IMR-90 (cell line): Measurements from ENCODE around the gene SLC27A1. TPM values are rescaled to one million over a fixed set of nuclear protein-coding genes. Genes with fewer than 3 reads are reported as not detected.
A peak's percentile ranks its signal among the peaks of the same experiment; 100 is the strongest.

Source experiments
- ATAC-seq: fragments of 200-7000 bp; cut with Tn5 transposase; 2 replicates; pipeline ENCODE4 v1.9.1; 2020; ENCODE audit warnings: low read depth, mild to moderate bottlenecking, moderate library complexity
- BruUV-seq: library from RNA; stranded (reverse); fragments of 400-500 nt; replicated peaks from 2 replicates; lab custom pipeline; 2021; lab: Mats Ljungman, UMichigan
- CTCF ChIA-PET: fragments of 300-600 bp; formaldehyde crosslinking; extraction: SDS; loops from one replicate; lab custom pipeline; 2021; ENCODE audit warnings: antibody characterized with exemption; lab: Yijun Ruan, JAX
- POLR2A ChIA-PET: fragments of 300-600 bp; sonication (Branson Sonifier 250); formaldehyde crosslinking; loops from one replicate; lab custom pipeline; 2022; ENCODE audit warnings: antibody characterized with exemption; ENCODE audit not compliant: unreplicated experiment; lab: Charles Lee
- DNase-seq: peaks from one replicate; pipeline ENCODE4 v3.0.0; 2013
- H2AFZ ChIP-seq: replicated peaks from 2 replicates; pipeline ENCODE3; 2013; ENCODE audit warnings: low read length, mild to moderate bottlenecking; ENCODE audit not compliant: poor library complexity
- H2AK5ac ChIP-seq: 2 replicates; pipeline ENCODE4 v1.6.1; 2013; ENCODE audit warnings: low read depth, low read length, inconsistent platforms
- H2AK9ac ChIP-seq: replicated peaks from 2 replicates; pipeline ENCODE3; 2013; ENCODE audit warnings: mild to moderate bottlenecking, low read depth, low read length, moderate library complexity; ENCODE audit not compliant: poor library complexity
- H2BK120ac ChIP-seq: 2 replicates; pipeline ENCODE4 v1.6.1; 2013; ENCODE audit warnings: low read depth, low read length, inconsistent platforms
- H2BK15ac ChIP-seq: 3 replicates; pipeline ENCODE4 v1.6.1; 2013; ENCODE audit warnings: low read depth, low read length, inconsistent platforms
- H2BK20ac ChIP-seq: 2 replicates; pipeline ENCODE4 v1.6.1; 2013; ENCODE audit warnings: low read depth, mild to moderate bottlenecking, inconsistent platforms, low read length, moderate library complexity
- H2BK5ac ChIP-seq: 2 replicates; pipeline ENCODE4 v1.6.1; 2013; ENCODE audit warnings: mild to moderate bottlenecking, low read depth, low read length, inconsistent platforms; ENCODE audit not compliant: poor library complexity, severe bottlenecking
- H3K14ac ChIP-seq: replicated peaks from 2 replicates; pipeline ENCODE4 v1.6.1; 2013; ENCODE audit warnings: low read depth, low read length, inconsistent platforms
- H3K18ac ChIP-seq: 2 replicates; pipeline ENCODE4 v1.6.1; 2013; ENCODE audit warnings: low read depth, low read length, control low read depth
- H3K23ac ChIP-seq: 2 replicates; pipeline ENCODE4 v1.6.1; 2013; ENCODE audit warnings: low read depth, low read length, inconsistent platforms
- H3K27ac ChIP-seq: 2 replicates; pipeline ENCODE4 v1.5.1; 2013; ENCODE audit warnings: mild to moderate bottlenecking, control low read depth, low read length; ENCODE audit not compliant: insufficient read depth
- H3K27me3 ChIP-seq: 2 replicates; pipeline ENCODE4 v1.6.1; 2013; ENCODE audit warnings: low read length; ENCODE audit not compliant: control insufficient read depth, insufficient read depth
- H3K36me3 ChIP-seq: 2 replicates; pipeline ENCODE4 v1.6.1; 2013; ENCODE audit warnings: low read length, mixed read lengths; ENCODE audit not compliant: control insufficient read depth, insufficient read depth
- H3K4ac ChIP-seq: 2 replicates; pipeline ENCODE4 v1.6.1; 2013; ENCODE audit warnings: low read depth, low read length, inconsistent platforms
- H3K4me1 ChIP-seq: 2 replicates; pipeline ENCODE4 v1.6.1; 2013; ENCODE audit warnings: low read length, mixed read lengths; ENCODE audit not compliant: control insufficient read depth, insufficient read depth
- H3K4me2 ChIP-seq: 2 replicates; pipeline ENCODE4 v1.6.1; 2013; ENCODE audit warnings: low read depth, mild to moderate bottlenecking, control low read depth, low read length, moderate library complexity
- H3K4me3 ChIP-seq: 2 replicates; pipeline ENCODE4 v1.5.1; 2013; ENCODE audit warnings: low read depth, mild to moderate bottlenecking, control low read depth, low read length, moderate library complexity; ENCODE audit not compliant: insufficient read depth
- H3K56ac ChIP-seq: 2 replicates; pipeline ENCODE4 v1.6.1; 2013; ENCODE audit warnings: low read length, inconsistent platforms; ENCODE audit not compliant: insufficient read depth; ENCODE audit errors: extremely low read depth
- H3K79me1 ChIP-seq, 2 experiments: 2 replicates each; pipeline ENCODE4 v1.6.1; 2013; ENCODE audit warnings: low read length in 2 of 2, inconsistent platforms in 1 of 2, low read depth in 1 of 2
- H3K9ac ChIP-seq: 2 replicates; pipeline ENCODE4 v1.6.1; 2013; ENCODE audit warnings: low read depth, low read length, control low read depth
- H3K9me1 ChIP-seq: 2 replicates; pipeline ENCODE4 v1.6.1; 2013; ENCODE audit warnings: low read length, inconsistent platforms; ENCODE audit not compliant: insufficient read depth
- H3K9me3 ChIP-seq: 2 replicates; pipeline ENCODE4 v1.6.1; 2013; ENCODE audit warnings: low read length; ENCODE audit not compliant: control insufficient read depth, insufficient read depth
- H4K20me1 ChIP-seq: 2 replicates; pipeline ENCODE4 v1.6.1; 2013; ENCODE audit warnings: low read length, inconsistent platforms; ENCODE audit not compliant: insufficient read depth
- H4K5ac ChIP-seq: 2 replicates; pipeline ENCODE4 v1.6.1; 2013; ENCODE audit warnings: mild to moderate bottlenecking, low read depth, low read length, control low read depth
- H4K8ac ChIP-seq, 2 experiments: 2 replicates each; pipeline ENCODE4 v1.6.1; 2013; ENCODE audit warnings: low read depth in 2 of 2, low read length in 2 of 2, control low read depth in 1 of 2, inconsistent platforms in 1 of 2
- H4K91ac ChIP-seq: 2 replicates; pipeline ENCODE4 v1.6.1; 2013; ENCODE audit warnings: low read depth, low read length, inconsistent platforms; ENCODE audit not compliant: insufficient read depth
- CEBPB ChIP-seq: IDR thresholded peaks from 2 replicates; pipeline ENCODE4 v1.6.1; 2012; ENCODE audit warnings: low read depth, low read length, improper control_type of control experiment
- FOS ChIP-seq: fragments of 150-350 bp; IDR thresholded peaks from 2 replicates; pipeline ENCODE4 v1.6.1; 2016; ENCODE audit warnings: low read depth, low read length
- MAZ ChIP-seq: IDR thresholded peaks from 2 replicates; pipeline ENCODE4 v1.6.1; 2012; ENCODE audit warnings: low read depth, mild to moderate bottlenecking, low read length, improper control_type of control experiment, moderate library complexity, borderline replicate concordance
- POLR2A ChIP-seq: IDR thresholded peaks from 2 replicates; pipeline ENCODE4 v1.6.1; 2012; ENCODE audit warnings: mild to moderate bottlenecking, low read depth, low read length
- RFX5 ChIP-seq: IDR thresholded peaks from 2 replicates; pipeline ENCODE4 v1.8.0; 2012; ENCODE audit warnings: low read depth, mild to moderate bottlenecking, low read length, moderate library complexity
- SMC3 ChIP-seq: fragments of 150-350 bp; IDR thresholded peaks from 2 replicates; pipeline ENCODE4 v1.6.1; 2016; ENCODE audit warnings: low read depth, mild to moderate bottlenecking, antibody characterized with exemption, low read length, moderate library complexity
- WGBS, 2 experiments: methylation state at CpG; one replicate each; pipeline versions ENCODE4 v1.1.5 to v1.1.7; 2013; ENCODE audit warnings: missing lambda C conversion rate in 2 of 2; ENCODE audit not compliant: insufficient read length in 1 of 2; ENCODE audit errors: extremely low coverage in 2 of 2; 5-methylcytosine and 5-hydroxymethylcytosine counted together
- dilution Hi-C: fragments of 300-500 bp; cut with HindIII; formaldehyde crosslinking; loops from one replicate; pipeline ENCODE4 v1.14.3; 2018; ENCODE audit warnings: low sequenced_read_pairs; ENCODE audit not compliant: unreplicated experiment
- in situ Hi-C: fragments of 300-500 bp; cut with MboI; formaldehyde crosslinking; loops from 3 replicates; pipeline ENCODE4 v1.14.3; 2019; ENCODE audit warnings: low sequenced_read_pairs, inconsistent platforms, mixed read lengths
- intact Hi-C: fragments of 100-400 bp; cut with micrococcal nuclease; formaldehyde crosslinking; loops from 2 replicates; pipeline ENCODE4 v1.10.0; 2022
- polyA plus RNA-seq, 3 experiments: library from polyadenylated mRNA; depleted of rRNA; stranded (reverse); fragments of >200 nt; gene quantifications; 2 replicates each; pipeline ENCODE4 v1.2.3, GENCODE V29; 2012; ENCODE audit warnings: low replicate concordance in 1 of 3
- total RNA-seq: library from RNA; depleted of rRNA; stranded (reverse); fragments of >200 nt; gene quantifications from 2 replicates; pipeline ENCODE4 v1.2.3, GENCODE V29; 2012
- TF ChIP-seq, protein P1 (sequence below): fragments of 150-350 bp; IDR thresholded peaks from 2 replicates; pipeline ENCODE4 v1.6.1; 2017; ENCODE audit warnings: mild to moderate bottlenecking, antibody characterized with exemption, low read length, low read depth
- TF ChIP-seq, protein P2 (sequence below): fragments of 150-350 bp; IDR thresholded peaks from 2 replicates; pipeline ENCODE4 v1.6.1; 2016; ENCODE audit warnings: low read depth, mild to moderate bottlenecking, low read length, moderate library complexity, borderline replicate concordance
- TF ChIP-seq, protein P3 (sequence below): conservative IDR thresholded peaks from 2 replicates; pipeline ENCODE4 v1.5.1; 2012; ENCODE audit warnings: mild to moderate bottlenecking, low read depth, low read length, improper control_type of control experiment

SLC27A1 gene
- total and polyA plus RNA-seq, 2 of the 4 experiments (the other 2 are of a cell fraction), result 4.8 to 12.9 TPM

GRCh38 chr19:17483605-17484002 is 13.3 kb downstream of the SLC27A1 start:
- Histone ChIP-seq H3K14ac (no peak overlapping the region), H3K36me3 (peaks cover 10% of the 10 kb centered on the region), H3K4me2 (no peak overlapping the region), H2AFZ (no peak overlapping the region), H2BK120ac (no peak overlapping the region), H3K18ac (no peak overlapping the region), H2AK5ac (no peak overlapping the region), H4K8ac (no peak overlapping the region), H2AK9ac (peak overlapping the region; percentile 16), H3K9me1 (peaks cover 7% of the 10 kb centered on the region; the same call in 1 of the 2 replicates), H3K9ac (no peak overlapping the region), H2BK20ac (no peak overlapping the region), H3K56ac (no peak overlapping the region), H4K20me1 (peaks cover 28% of the 10 kb centered on the region), H3K4me3 (no peak overlapping the region), H4K5ac (no peak overlapping the region), H2BK15ac (no peak overlapping the region), H3K23ac (no peak overlapping the region), H3K79me1 (peaks cover 21 to 42% of the 10 kb centered on the region in 2 experiments), H2BK5ac (no peak overlapping the region), H3K9me3 (no peaks in the 10 kb centered on the region), H3K27ac (no peak overlapping the region), H4K91ac (no peak overlapping the region), H3K27me3 (no peaks in the 10 kb centered on the region), H3K4me1 (peaks cover 4% of the 10 kb centered on the region), H3K4ac (no peak overlapping the region)
- intact Hi-C loops, result no loop called here
- in situ Hi-C loops, result no loop called here
- dilution Hi-C loops, result no loop called here
- WGBS, 2 experiments, result 87% methylated on average over 5 of the region's 10 CpGs; no CpG with 5 or more reads in 1 of the 2 experiments
- ATAC-seq (no peak), DNase-seq (no peak)
- CTCF ChIA-PET, result interaction anchor here (0.9 kb wide), 1 partner anchor 12 kb away, joined by 3 read pairs; no protein-coding TSS in a partner anchor
- no TSS peak for BruUV-seq
- POLR2A ChIA-PET, result no interaction called here
- TF ChIP-seq CEBPB (no peak), SMC3 (no peak), MAZ (no peak), RFX5 (no peak), FOS (no peak), POLR2A (no peak)
- TF ChIP-seq, protein P1, sequence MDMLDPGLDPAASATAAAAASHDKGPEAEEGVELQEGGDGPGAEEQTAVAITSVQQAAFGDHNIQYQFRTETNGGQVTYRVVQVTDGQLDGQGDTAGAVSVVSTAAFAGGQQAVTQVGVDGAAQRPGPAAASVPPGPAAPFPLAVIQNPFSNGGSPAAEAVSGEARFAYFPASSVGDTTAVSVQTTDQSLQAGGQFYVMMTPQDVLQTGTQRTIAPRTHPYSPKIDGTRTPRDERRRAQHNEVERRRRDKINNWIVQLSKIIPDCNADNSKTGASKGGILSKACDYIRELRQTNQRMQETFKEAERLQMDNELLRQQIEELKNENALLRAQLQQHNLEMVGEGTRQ, result no peak
- TF ChIP-seq, protein P2, sequence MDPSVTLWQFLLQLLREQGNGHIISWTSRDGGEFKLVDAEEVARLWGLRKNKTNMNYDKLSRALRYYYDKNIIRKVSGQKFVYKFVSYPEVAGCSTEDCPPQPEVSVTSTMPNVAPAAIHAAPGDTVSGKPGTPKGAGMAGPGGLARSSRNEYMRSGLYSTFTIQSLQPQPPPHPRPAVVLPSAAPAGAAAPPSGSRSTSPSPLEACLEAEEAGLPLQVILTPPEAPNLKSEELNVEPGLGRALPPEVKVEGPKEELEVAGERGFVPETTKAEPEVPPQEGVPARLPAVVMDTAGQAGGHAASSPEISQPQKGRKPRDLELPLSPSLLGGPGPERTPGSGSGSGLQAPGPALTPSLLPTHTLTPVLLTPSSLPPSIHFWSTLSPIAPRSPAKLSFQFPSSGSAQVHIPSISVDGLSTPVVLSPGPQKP, result no peak
- TF ChIP-seq, protein P3, sequence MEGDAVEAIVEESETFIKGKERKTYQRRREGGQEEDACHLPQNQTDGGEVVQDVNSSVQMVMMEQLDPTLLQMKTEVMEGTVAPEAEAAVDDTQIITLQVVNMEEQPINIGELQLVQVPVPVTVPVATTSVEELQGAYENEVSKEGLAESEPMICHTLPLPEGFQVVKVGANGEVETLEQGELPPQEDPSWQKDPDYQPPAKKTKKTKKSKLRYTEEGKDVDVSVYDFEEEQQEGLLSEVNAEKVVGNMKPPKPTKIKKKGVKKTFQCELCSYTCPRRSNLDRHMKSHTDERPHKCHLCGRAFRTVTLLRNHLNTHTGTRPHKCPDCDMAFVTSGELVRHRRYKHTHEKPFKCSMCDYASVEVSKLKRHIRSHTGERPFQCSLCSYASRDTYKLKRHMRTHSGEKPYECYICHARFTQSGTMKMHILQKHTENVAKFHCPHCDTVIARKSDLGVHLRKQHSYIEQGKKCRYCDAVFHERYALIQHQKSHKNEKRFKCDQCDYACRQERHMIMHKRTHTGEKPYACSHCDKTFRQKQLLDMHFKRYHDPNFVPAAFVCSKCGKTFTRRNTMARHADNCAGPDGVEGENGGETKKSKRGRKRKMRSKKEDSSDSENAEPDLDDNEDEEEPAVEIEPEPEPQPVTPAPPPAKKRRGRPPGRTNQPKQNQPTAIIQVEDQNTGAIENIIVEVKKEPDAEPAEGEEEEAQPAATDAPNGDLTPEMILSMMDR, result no peak
